ENCODE results near the gene FXYD3. TPM values are rescaled to one million over a fixed set of nuclear protein-coding genes. Genes with fewer than 3 reads are reported as not detected.

The FXYD3 gene
- total and polyA plus RNA-seq, 4 donors, result 0.32 to 0.45 TPM; not detected in 2

GRCh38 chr19:35157431-35157830, 41.8 kb downstream of the FXYD3 start:
- Histone ChIP-seq H3K9ac (ENCODE audit: low read depth in 1 of 2, low read length in 2 of 2) (no peak overlapping the region), H3K9me3 (ENCODE audit: control insufficient read depth in 4 of 4, low read length in 3 of 4) (no peaks in the 10 kb centered on the region), H3K4me1 (ENCODE audit: control insufficient read depth in 4 of 4, insufficient read depth in 4 of 4, low read length in 3 of 4) (peaks cover 0 to 19% (median 8%) of the 10 kb centered on the region in 4 donors), H3K4me3 (ENCODE audit: low read depth in 1 of 3, low read length in 3 of 3) (no peak overlapping the region), H3K36me3 (ENCODE audit: control insufficient read depth in 4 of 4, insufficient read depth in 3 of 4, low read depth in 1 of 4, low read length in 3 of 4) (peaks cover 0 to 6% (median 0%) of the 10 kb centered on the region in 4 donors), H3K27me3 (ENCODE audit: control insufficient read depth in 4 of 4, insufficient read depth in 4 of 4, low read length in 3 of 4) (peaks cover 0 to 2% (median 0%) of the 10 kb centered on the region in 4 donors), H3K27ac (ENCODE audit: low read depth in 1 of 2, low read length in 2 of 2) (no peak overlapping the region)
- 97% methylated on average over 4 of the region's 4 CpGs for WGBS
- no peak for TF ChIP-seq EGR1 (IDR thresholded peaks at IDR 0.05; ENCODE audit: low read depth in 2 of 2)
- no peak for TF ChIP-seq ATF3 (IDR thresholded peaks at IDR 0.05)
- no peak for TF ChIP-seq YY1 (IDR thresholded peaks at IDR 0.05)
- no peak for TF ChIP-seq RAD21 (IDR thresholded peaks at IDR 0.05)
- no peak for TF ChIP-seq REST (IDR thresholded peaks at IDR 0.05)
- no peak for TF ChIP-seq MAX (IDR thresholded peaks at IDR 0.05)
- no peak for TF ChIP-seq FOXA1 (IDR thresholded peaks at IDR 0.05)
- TF ChIP-seq RXRA (IDR thresholded peaks at IDR 0.05), result no peak
- no peak for DNase-seq (ENCODE audit: low spot score)

GRCh38 chr19:35159606-35160005, 44.0 kb downstream of the FXYD3 start:
- H3K27ac ChIP-seq (ENCODE audit: low read depth in 1 of 2, low read length in 2 of 2), result no peak overlapping the region
- no peak for DNase-seq (ENCODE audit: low spot score)
- WGBS, result 72% methylated on average over 8 of the region's 8 CpGs
- H3K36me3 ChIP-seq (ENCODE audit: control insufficient read depth in 4 of 4, insufficient read depth in 3 of 4, low read depth in 1 of 4, low read length in 3 of 4), result peaks cover 0 to 6% (median under 1%) of the 10 kb centered on the region in 4 donors
- H3K27me3 ChIP-seq (ENCODE audit: control insufficient read depth in 4 of 4, insufficient read depth in 4 of 4, low read length in 3 of 4), result no peaks in the 10 kb centered on the region
- H3K4me3 ChIP-seq (ENCODE audit: low read depth in 1 of 3, low read length in 3 of 3), result no peak overlapping the region
- H3K9ac ChIP-seq (ENCODE audit: low read depth in 1 of 2, low read length in 2 of 2), result no peak overlapping the region
- TF ChIP-seq RXRA (IDR thresholded peaks at IDR 0.05), result peak in 1 of 2 donors; percentile 20
- TF ChIP-seq FOXA2 (IDR thresholded peaks at IDR 0.05), result no peak
- peak; percentile 42 to 44 for TF ChIP-seq HNF4A (conservative IDR thresholded peaks at IDR 0.05)
- peaks cover 0 to 6% (median 3%) of the 10 kb centered on the region in 4 donors for H3K4me1 ChIP-seq (ENCODE audit: control insufficient read depth in 4 of 4, insufficient read depth in 4 of 4, low read length in 3 of 4)
- peaks cover 0 to 4% (median 0%) of the 10 kb centered on the region in 4 donors for H3K9me3 ChIP-seq (ENCODE audit: control insufficient read depth in 4 of 4, low read length in 3 of 4)

- Histone ChIP-seq H3K9me3 (ENCODE audit: control insufficient read depth in 4 of 4, low read length in 3 of 4) (peaks cover 0 to 4% (median under 1%) of the 10 kb centered on the region in 4 donors), H3K4me1 (ENCODE audit: control insufficient read depth in 4 of 4, insufficient read depth in 4 of 4, low read length in 3 of 4) (peaks cover 0 to 4% (median 2%) of the 10 kb centered on the region in 4 donors), H3K27ac (ENCODE audit: low read depth in 1 of 2, low read length in 2 of 2) (no peak overlapping the region), H3K36me3 (ENCODE audit: control insufficient read depth in 4 of 4, insufficient read depth in 3 of 4, low read depth in 1 of 4, low read length in 3 of 4) (peaks cover 0 to 6% (median 2%) of the 10 kb centered on the region in 4 donors), H3K4me3 (ENCODE audit: low read depth in 1 of 3, low read length in 3 of 3) (no peak overlapping the region), H3K27me3 (ENCODE audit: control insufficient read depth in 4 of 4, insufficient read depth in 4 of 4, low read length in 3 of 4) (no peaks in the 10 kb centered on the region), H3K9ac (ENCODE audit: low read depth in 1 of 2, low read length in 2 of 2) (no peak overlapping the region)
- 94% methylated on average over 9 of the region's 9 CpGs for WGBS
- no peak for DNase-seq (ENCODE audit: low spot score)
- TF ChIP-seq YY1 (IDR thresholded peaks at IDR 0.05) (no peak), FOXA2 (IDR thresholded peaks at IDR 0.05) (no peak), CTCF (IDR thresholded peaks at IDR 0.05; ENCODE audit: low read depth, low read length, missing input control) (no peak), FOXA1 (IDR thresholded peaks at IDR 0.05) (no peak), RAD21 (IDR thresholded peaks at IDR 0.05) (no peak), TAF1 (conservative IDR thresholded peaks at IDR 0.05) (no peak), RXRA (IDR thresholded peaks at IDR 0.05) (no peak), MAX (IDR thresholded peaks at IDR 0.05) (no peak), HNF4G (IDR thresholded peaks at IDR 0.05) (no peak), HNF4A (conservative IDR thresholded peaks at IDR 0.05) (no peak), JUND (IDR thresholded peaks at IDR 0.05) (no peak), NR2F2 (IDR thresholded peaks at IDR 0.05) (no peak)
Measured at GRCh38 chr19:35160629-35161433, 45.2 kb downstream of the FXYD3 start.

Measured in liver (tissue), 9 donors.